SKM-1 (cell line): Measurements from ENCODE around the gene CFAP157.

Experiments
- DNase-seq: peaks from one replicate; lab custom pipeline; 2025; ENCODE audit not compliant: unreplicated experiment; lab: John Stamatoyannopoulos, UW

The CFAP157 gene

DNA sequence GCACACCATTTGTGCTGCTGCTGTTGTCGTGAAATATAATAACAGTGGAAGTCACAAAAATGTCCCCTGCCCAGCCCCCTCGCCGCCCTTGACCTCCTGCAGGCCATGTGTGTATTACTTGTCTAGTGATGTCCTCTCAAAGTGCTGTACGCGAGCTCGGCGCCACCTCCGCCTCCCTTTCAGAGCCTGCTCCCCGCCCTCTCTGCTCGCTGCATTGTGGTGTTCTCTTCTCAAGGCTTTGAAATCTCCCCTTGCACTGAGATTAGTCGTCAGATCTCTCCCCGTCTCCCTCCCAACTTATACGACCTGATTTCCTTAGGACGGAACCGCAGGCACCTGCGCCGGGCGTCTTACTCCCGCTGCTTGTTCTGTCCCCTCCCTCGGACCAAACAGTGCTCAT, 14.7 kb upstream of the CFAP157 start:
- DNase-seq, result no peak

DNA sequence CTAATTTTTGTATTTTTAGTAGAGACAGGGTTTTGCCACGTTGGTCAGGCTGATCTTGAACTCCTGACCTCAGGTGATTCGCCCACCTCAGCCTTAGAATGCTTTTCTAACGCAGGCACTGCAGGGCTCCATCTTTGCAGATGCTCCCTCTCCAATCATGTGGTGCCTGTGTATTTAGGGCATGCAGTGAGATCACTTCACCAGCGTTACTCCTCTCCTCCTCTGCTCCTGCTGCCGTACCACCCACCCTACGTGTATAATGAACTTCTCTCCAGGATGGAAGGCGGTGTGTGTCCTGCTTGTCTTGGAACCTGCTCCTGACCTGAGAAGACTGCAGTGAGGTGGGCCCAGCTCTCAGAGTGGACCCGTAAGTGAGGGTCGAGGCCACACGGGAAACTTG, 13.6 kb upstream of the CFAP157 start:
- no peak for DNase-seq

DNA sequence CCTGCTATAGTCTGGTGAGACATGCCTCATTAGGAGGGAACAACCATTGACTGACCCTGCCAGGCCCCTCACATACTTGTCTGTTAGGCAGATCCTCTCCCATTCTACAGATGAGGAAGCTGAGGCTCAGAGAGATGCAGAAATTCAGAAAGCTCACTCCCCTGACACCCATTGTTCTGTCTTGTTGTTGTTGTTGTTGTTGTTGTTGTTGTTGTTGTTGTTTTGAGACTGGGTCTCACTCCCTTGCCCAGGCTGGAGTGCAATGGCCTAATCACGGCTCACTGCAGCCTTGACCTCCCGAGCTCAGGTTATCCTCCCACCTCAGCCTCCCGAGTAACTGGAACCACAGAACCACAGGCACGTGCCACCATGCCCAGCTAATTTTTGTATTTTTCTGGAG, 13.1 kb upstream of the CFAP157 start:
- no peak for DNase-seq

DNA sequence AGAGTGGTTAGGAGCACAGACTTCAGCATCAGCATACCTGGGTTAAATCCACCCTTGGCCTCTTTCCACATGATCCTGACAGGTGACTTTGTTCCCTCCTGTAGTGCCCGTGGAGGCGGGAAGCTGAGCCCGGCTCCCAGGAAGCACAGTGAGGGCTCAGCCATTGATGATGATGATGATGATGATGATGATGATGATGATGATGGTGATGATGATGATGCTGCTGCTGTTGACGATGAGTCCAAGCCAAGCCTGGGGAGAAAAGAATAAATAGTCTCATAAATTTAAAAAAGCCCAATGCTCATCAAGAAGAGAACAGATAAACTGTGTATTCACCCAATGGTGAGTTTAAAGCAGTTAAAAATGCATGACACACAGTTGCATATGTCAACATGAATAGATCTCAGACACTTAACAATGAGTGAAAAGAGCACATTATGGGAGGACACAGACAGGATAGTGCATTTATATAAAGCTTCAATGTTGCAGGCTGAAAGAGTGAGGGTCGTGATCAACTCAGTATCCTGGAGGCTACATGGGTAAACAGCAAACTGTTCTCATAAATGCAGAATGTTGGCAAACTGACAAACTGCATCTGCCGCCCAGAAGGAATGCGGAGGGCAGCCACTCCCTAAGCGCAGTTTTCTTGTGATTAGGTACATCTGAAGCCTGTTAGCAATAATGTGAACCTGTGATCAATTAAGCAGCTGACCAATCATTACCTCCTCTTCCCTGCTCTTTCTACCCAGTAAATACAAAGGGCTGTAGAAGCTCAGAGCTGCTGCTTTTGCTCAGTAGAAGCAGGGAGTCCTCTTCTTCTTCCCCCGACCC, 11.7 kb upstream of the CFAP157 start:
- no peak for DNase-seq

DNA sequence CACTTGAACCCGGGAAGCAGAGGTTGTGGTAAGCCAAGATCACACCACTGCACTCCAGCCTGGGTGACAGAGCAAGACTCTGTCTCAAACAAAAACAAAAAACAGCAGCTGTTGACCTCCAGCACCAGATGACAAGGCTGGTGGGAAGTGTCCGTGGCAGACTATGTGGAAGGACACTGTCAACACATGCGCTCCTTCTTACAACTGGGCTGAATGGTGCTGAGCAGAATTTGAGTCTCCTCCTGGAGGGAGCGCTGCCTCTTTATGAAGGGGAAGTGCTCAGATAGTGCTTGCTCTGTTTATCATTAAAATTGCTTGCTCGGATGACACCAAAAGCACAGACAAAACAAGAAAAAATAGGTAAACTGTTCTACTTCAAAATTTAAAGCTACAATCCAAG, 9.2 kb upstream of the CFAP157 start:
- no peak for DNase-seq

DNA sequence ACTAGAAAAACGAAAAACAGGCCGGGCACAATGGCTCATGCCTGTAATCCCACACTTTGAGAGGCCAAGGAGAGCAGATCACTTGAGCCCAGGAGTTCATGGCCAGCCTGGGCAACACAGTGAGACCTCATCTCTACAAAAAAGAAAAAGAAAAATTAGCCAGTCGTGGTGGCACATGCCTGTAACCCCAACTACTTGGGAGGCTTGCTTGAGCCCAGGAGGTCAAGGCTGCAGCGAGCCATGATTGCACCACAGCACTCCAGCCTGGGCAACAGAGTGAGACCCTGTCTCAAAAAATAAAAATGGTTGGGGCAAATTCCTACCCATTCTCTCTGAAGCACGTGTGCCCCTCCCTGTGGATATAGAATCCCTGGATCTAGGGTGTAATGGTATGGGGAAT, 8.4 kb upstream of the CFAP157 start:
- no peak for DNase-seq

DNA sequence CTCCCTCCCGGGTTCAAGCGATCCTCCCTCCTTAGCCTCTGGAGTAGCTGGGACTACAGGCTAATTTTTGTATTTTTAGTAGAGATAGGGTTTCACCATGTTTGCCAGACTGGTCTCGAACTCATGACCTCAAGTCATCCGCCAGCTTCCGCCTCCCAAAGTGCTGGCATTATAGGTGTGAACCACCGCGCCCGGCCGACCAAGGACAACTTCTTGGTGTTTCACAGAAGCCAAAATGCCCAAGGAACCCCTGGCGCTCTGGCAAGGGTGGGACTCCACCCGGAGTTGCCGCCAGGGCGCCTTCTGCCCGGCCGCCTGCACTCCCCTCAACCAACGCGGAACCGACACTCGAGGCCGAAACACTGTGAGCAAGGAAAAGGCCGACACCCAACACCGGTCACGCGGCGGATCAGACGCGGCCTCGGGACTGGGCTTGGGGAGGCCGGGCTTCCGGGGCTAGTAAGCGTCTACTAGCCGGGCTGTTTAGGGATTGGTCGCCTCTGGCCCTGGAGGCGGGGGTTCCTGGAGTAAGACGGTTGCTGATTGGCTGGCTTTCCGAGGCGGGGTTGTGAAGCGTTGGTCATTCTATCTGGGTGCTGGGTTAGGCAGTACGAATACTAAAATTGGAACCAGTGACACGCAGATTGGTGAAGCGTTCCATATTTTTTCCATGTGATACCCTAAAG, 7.7 kb upstream of the CFAP157 start:
- no peak for DNase-seq

DNA sequence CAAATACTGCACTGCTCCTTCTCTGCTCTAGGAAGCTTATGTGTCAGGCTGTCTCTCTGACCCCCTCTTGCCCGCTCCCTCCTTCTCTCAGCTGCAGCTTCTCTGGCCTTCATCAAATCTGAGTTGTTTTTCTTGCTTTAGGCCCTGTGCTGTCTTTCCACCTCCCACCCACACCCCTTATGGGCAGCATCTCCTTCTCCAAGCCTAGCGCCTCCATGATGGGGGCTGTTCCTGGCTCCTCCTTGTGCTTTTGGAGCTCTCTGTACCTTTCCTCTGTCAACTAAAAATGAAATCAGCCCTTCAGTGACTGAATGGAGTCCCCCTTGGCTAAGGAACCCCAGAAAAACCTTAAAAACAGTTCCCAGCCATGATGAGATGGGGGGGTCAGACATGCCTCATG, 6.6 kb upstream of the CFAP157 start:
- DNase-seq, result no peak

DNA sequence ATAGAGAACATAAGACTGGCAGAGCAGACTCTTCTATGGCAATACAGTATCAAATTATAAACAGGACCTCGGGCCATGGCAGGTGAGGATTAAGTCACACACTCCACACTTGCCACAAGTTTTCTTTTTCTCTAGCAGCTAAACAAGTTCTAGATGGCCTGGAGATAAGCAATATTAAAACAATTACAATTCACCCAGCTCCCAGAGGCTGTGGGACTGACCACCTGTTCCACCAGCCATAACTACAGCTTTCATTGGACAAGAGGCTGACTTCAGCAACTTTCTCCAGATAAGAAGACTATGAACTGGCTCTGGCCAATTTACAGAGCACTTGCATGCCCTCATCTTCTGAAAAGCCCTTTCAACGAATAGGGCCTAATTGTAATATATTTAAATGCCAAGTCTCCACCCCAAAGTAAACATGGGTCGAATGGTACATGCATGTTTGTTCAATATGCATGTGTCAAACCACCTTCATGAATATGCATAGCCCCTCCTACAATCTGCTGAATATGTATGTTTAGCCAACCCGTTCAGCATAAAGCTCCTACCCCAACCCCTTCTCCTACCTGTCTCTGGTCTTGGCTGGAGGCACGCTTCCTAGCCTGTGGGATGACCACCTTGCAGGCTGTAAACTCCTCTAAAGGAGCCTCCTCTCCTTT, 6.1 kb upstream of the CFAP157 start:
- DNase-seq, result no peak

DNA sequence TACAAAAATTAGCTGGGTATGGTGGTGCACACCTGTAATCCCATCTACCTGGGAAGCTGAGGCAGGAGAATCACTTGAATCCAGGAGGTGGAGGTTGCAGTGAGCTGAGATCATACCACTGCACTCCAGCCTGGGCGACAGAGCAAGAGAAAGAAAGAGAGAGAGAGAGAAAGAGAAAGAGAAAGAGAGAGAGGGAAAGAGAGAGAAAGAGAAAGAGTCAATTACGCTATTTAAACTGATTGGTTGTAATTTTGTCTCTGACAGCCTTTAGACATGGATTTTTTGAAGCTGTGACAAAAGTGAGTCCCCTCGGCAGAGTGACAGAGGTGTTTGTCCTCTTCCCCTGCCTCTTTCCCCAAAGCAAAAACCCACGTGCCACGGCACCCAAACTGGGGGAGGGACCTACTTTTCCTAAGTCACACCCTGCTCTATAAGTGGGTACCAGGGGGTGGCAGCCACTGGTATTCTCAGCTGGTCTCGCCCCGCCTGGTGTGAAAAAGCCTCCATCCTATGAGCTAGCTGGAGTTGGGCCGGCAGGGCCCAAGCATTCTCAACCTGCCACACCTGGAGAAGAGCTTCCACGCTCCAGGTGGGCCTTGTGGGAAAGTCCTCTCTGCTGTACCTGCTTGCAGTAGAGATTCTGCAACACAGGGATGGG, 3.4 kb upstream of the CFAP157 start:
- DNase-seq, result no peak

DNA sequence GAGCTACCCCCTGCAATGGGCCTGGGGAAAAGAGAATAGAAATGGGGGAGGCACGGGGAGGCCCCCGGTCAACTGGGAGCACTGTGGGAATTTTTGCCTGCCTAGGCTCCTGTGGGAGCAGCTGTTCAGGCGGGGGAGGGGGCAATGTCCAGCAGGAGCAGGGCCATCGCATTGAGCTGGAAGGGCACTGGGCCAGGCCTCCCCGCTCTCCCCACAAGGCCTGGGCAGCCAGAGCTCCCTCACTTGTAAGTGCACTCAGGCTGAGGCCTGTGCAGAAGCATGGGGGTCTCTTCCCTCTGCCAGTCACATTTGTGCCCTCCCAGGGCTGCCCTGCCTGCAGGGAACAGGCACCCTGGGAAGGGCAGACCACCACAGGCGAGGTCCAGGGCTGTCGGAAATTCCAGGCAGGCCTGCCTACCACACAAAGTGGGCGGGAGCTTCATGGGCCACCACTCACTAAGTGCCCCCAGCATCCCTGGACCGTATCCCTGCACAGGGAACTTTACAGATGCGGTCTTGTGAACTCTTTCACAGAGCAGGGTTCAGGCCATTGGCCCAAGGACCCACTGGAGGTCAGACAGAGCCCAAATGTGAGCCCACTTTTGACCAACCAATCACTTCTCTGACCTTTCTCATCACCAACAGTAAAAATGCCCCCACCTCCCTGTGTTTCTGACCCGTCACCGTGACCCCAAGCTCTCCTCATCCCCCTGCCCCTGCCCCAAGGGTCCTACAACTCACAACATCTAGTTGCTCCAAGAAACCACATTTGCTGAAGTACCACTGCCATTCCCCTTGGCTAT, 1.0 kb upstream of the CFAP157 start:
- no peak for DNase-seq

DNA sequence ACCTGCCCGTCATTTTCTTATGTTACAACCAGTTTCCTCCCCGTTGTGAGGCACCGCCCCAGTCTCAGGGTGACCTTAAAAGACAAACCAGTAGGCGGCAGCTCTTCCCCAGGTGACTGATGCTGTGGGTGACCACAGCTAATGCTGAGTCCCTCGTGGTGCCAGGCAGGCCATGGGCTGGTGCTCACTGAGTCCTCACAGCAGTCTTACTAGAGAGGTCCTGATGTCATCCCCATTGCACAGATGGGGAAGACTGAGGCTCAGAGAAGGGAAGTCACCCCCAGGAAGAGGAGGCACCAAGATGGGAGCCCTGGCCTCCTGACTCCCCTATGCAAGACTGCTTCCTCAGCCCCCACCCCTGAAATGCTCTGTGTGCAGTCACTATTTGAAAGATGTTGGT, 978 bp downstream of the CFAP157 start:
- DNase-seq, result no peak

DNA sequence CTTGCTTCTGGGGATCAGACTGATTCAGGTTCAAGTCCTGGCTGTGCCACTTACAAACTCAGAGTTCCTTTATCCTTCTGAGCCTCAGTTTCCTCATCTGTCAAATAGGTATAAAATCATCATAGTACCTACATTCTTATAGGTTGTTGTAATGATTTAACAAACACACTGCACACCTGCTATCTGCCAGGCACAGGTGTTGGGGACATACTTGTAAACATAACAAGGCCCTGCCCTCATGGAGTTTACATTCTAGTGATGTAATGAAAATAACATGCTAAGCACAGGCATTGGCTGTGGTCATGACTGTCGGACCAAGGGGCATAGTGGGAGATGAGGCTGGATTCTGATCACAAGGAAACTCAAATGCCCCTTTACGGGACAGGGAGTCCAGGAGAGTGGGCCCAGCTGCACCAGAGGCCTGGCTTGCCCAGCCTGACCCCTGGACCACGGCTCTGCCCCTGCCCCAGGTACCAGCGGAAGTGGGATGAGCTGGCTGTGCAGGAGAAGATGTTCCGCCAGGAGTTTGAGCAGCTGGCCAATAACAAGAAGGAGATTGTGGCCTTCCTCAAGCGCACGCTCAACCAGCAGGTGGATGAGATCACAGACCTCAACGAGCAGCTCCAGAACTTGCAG, 2.3 kb downstream of the CFAP157 start:
- no peak for DNase-seq

DNA sequence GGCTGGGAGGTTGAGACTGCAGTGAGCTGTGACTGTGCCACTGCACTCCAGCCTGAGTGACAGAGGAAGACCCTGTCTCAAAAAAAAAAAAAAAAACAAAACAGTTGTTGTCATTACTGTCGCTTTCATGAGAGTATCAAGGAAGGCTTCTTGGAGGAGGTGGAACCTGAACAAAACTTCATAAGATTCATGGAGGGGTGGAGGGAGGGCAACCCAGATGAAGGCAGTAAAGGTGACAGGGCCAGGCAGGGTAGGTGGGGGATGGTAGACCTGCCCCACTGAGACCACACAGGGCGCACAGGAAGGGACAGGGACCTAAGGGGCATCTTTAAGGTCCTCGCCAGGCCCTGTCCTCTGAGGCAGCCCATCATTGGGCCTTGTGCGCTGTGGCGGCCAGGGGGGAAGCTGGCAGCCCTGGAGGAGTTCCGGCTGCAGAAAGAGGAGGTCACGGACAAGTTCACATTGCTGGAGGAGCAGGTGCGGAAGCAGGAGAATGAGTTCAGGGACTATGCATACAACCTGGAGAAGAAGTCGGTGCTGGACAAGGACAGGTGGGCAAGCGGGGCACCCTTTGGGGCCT, 3.5 kb downstream of the CFAP157 start:
- DNase-seq, result no peak

DNA sequence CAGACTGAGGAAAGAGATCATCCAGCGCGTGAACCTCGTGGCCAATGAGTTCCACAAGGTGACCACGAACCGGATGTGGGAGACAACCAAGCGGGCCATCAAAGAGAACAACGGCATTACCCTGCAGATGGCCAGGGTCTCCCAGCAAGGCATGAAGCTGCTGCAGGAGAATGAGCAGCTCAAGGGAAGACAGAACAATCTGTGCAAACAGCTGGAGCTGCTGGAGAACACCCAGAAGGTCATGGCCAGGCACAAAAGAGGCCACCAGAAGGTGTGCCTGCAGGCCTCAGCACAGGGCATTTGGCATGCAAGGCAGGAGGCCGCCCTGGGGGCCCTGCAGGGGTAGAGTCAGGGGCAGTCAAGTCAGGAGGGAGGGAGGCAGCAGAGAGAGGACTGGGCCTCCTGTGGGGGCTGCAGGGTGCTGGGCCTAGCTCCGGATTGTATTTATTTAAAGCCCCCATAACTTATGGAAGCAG, 4.5 kb downstream of the CFAP157 start:
- no peak for DNase-seq

DNA sequence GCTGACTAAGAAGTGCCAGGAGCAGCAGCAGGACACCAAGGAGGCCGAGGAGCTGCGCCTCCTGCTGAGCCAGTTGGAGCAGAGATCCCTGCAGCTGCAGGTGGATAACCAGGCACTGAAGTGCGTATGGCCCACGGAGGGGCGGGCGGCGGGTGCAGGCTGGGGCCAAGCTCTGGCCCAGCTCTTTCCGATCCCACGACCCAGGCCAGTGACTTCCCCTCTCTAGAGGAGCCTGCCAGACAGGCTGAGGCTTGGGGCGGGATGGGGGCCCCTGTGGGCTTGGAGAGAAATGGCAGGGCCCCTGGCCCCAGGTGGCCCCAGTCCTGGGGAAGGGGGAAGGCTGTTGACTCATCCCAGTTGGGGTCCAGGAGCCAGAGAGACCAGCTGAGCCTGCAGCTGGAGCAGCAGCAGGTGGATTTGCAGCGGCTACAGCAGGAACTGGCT, 5.1 kb downstream of the CFAP157 start:
- DNase-seq, result no peak

DNA sequence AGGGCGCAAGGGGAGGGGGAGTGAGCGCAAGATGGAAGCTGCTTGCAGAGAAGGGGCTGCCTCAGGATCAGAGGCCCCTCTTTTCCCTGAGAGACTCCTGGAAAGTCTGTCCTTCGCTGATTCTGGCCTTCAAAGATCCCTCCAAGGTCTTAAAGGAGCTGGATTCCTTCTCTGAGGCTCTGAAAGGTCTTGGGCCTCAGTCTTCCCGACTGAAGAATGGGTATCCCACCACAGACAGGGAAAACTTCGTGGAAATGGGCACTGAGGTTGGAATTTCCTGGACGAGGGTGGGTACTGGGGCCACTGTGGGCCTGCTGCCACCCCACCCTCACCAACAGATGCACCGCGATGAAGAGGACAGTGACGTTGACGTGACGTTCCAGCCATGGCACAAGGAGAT, 5.6 kb downstream of the CFAP157 start:
- DNase-seq, result no peak

DNA sequence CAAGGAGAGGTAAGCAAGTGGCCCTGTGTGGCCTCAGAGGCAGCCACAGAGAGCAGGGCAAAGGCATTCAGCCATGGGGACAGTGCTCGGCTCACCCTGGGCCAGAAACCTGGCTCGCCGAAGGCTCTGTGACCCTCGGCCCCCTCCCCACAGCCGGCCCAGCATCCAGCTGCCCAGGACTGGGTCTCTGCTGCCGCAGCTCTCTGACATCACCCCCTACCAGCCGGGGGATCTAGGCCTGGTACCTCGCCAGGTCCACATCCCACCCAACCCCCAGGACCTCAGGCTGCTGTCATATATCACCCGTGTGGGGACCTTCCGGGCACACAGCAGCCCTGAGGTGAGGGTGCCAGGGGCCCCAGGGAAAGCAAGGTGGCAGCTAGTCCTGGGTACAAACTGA, 6.1 kb downstream of the CFAP157 start:
- DNase-seq, result no peak

DNA sequence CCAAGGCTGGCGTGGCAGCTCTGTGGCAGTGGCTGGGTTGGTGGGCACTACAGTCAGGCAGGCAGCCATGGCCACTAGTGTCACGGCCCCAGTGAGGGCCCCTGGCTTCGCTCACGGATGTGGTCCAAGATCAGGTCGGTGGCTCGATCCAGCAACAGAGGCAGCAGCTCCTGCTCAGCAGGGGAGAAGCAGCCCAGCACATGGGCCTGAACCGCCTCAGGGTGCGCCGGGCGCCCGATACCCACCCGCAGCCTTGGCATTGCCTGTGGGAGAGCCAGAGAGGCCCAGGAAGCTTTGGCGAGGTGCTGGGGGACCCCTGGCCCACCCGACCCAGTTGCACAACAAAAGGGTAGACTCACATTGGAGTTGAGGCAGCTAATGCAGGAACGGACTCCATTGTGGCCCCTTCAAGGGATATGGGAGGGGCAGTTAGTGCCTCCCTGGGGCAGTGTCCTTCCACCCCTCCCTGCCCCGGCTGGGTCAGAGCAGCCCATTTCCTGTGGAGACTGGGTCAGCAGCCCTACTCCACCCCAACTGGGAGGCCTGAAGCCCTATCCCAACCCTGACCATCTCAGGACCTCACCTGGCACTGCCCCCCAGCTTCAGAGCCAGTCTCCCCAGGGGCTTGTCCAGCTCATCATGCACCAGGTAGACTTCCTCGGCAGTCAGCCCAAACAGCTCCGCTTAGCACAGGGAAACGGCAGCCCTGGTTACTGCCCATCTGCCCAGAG, 7.4 kb downstream of the CFAP157 start:
- no peak for DNase-seq
